Vagina (tissue), 2 donors: Measurements from ENCODE around the gene PAPLN. TPM values are rescaled to one million over a fixed set of nuclear protein-coding genes. Genes with fewer than 3 reads are reported as not detected.
A peak's percentile ranks its signal among the peaks of the same experiment; 100 is the strongest.

Experiments used
- DNase-seq, 2 donors: peaks; one replicate each; pipeline ENCODE4 v3.0.0-alpha.2; 2017; ENCODE audit errors: extremely low spot score in 2 of 2
- H3K27ac ChIP-seq: fragments of 200-600 bp; sonication (generic); one replicate; pipeline ENCODE4 v1.5.1; 2019
- H3K27me3 ChIP-seq: fragments of 200-600 bp; sonication (generic); one replicate; pipeline ENCODE4 v1.5.1; 2019
- H3K36me3 ChIP-seq, 2 donors: fragments of 200-600 bp; sonication (generic); one replicate each; pipeline ENCODE4 v1.5.1; 2017 to 2019
- H3K4me1 ChIP-seq: fragments of 200-600 bp; sonication (generic); one replicate; pipeline ENCODE4 v1.5.1; 2019
- H3K4me3 ChIP-seq, 2 donors: fragments of 200-600 bp; sonication (generic); 1 replicate in 1 of 2; 2 replicates in 1 of 2; pipeline ENCODE4 v1.5.1; 2016 to 2019
- H3K9me3 ChIP-seq: fragments of 200-600 bp; sonication (generic); one replicate; pipeline ENCODE4 v1.5.1; 2019
- CTCF ChIP-seq, 3 experiments: fragments of 450-650 bp in 2 of 3; fragments of 200-600 bp in 1 of 3; sonication (generic) in 1 of 3; IDR thresholded peaks; one replicate each; pipeline ENCODE4 v1.5.1; 2017 to 2019; ENCODE audit warnings: antibody characterized with exemption in 3 of 3, mild to moderate bottlenecking in 2 of 3, moderate library complexity in 2 of 3
- POLR2A ChIP-seq, 2 donors: fragments of 450-650 bp; IDR thresholded peaks; one replicate each; pipeline ENCODE4 v1.6.1; 2017; ENCODE audit warnings: antibody characterized with exemption in 2 of 2, mild to moderate bottlenecking in 2 of 2, moderate library complexity in 2 of 2
- POLR2AphosphoS5 ChIP-seq, 2 donors: sonication (generic); formaldehyde crosslinking; IDR thresholded peaks; one replicate each; pipeline ENCODE4 v1.9.0; 2017; ENCODE audit warnings: antibody characterized with exemption in 2 of 2, mild to moderate bottlenecking in 2 of 2, low read depth in 1 of 2; ENCODE audit not compliant: insufficient read depth in 1 of 2
- intact Hi-C: fragments of 100-400 bp; cut with DNase I; formaldehyde crosslinking; loops from one replicate; pipeline ENCODE4 v1.15.1; 2023
- total RNA-seq: library from RNA; depleted of rRNA; stranded (reverse); fragments of >200 nt; gene quantifications from one replicate; pipeline ENCODE4 v1.2.3, GENCODE V29; 2016

Gene PAPLN
- total RNA-seq, 1 donor from 2014 or later = 16.2 TPM

- no peaks in the 10 kb centered on the region for H3K4me1 ChIP-seq
- no peaks in the 10 kb centered on the region for H3K9me3 ChIP-seq
- intact Hi-C loops = no loop called here
- H3K4me3 ChIP-seq = no peak overlapping the region
- TF ChIP-seq POLR2AphosphoS5 (IDR thresholded peaks at IDR 0.05; ENCODE audit: insufficient read depth in 1 of 2, low read depth in 1 of 2) (no peak), CTCF (IDR thresholded peaks at IDR 0.05) (no peak), POLR2A (IDR thresholded peaks at IDR 0.05) (no peak)
- no peaks in the 10 kb centered on the region for H3K27me3 ChIP-seq
- no peak for DNase-seq
- H3K36me3 ChIP-seq = no peaks in the 10 kb centered on the region
- no peak overlapping the region for H3K27ac ChIP-seq
These were observed 23.3 kb downstream of the PAPLN start for GRCh38 chr14:73260574-73260973.

GRCh38 chr14:73261075-73261474 lies 23.8 kb downstream of the PAPLN start:
- DNase-seq = peak in 1 of 2 donors; percentile 92
- no peaks in the 10 kb centered on the region for H3K27me3 ChIP-seq
- H3K27ac ChIP-seq = no peak overlapping the region
- H3K9me3 ChIP-seq = no peaks in the 10 kb centered on the region
- H3K4me1 ChIP-seq = no peaks in the 10 kb centered on the region
- no peaks in the 10 kb centered on the region for H3K36me3 ChIP-seq
- H3K4me3 ChIP-seq = no peak overlapping the region
- intact Hi-C loops = no loop called here
- TF ChIP-seq POLR2A (IDR thresholded peaks at IDR 0.05) = no peak
- TF ChIP-seq CTCF (IDR thresholded peaks at IDR 0.05) = no peak
- no peak for TF ChIP-seq POLR2AphosphoS5 (IDR thresholded peaks at IDR 0.05; ENCODE audit: insufficient read depth in 1 of 2, low read depth in 1 of 2)

GRCh38 chr14:73261520-73262426 lies 24.5 kb downstream of the PAPLN start:
- H3K4me1 ChIP-seq = no peaks in the 10 kb centered on the region
- no peaks in the 10 kb centered on the region for H3K36me3 ChIP-seq
- no peaks in the 10 kb centered on the region for H3K9me3 ChIP-seq
- no peak overlapping the region for H3K27ac ChIP-seq
- H3K4me3 ChIP-seq = no peak overlapping the region
- peak in 1 of 2 donors; percentile 88 for DNase-seq
- TF ChIP-seq POLR2A (IDR thresholded peaks at IDR 0.05) = no peak
- no peak for TF ChIP-seq CTCF (IDR thresholded peaks at IDR 0.05)
- no peak for TF ChIP-seq POLR2AphosphoS5 (IDR thresholded peaks at IDR 0.05; ENCODE audit: insufficient read depth in 1 of 2, low read depth in 1 of 2)
- no peaks in the 10 kb centered on the region for H3K27me3 ChIP-seq
- intact Hi-C loops = no loop called here

GRCh38 chr14:73262427-73263183 lies 25.3 kb downstream of the PAPLN start:
- H3K27me3 ChIP-seq = no peaks in the 10 kb centered on the region
- H3K4me1 ChIP-seq = no peaks in the 10 kb centered on the region
- H3K27ac ChIP-seq = no peak overlapping the region
- no peak overlapping the region for H3K4me3 ChIP-seq
- no peaks in the 10 kb centered on the region for H3K36me3 ChIP-seq
- no peak for TF ChIP-seq POLR2AphosphoS5 (IDR thresholded peaks at IDR 0.05; ENCODE audit: insufficient read depth in 1 of 2, low read depth in 1 of 2)
- no peak for TF ChIP-seq CTCF (IDR thresholded peaks at IDR 0.05)
- no peaks in the 10 kb centered on the region for H3K9me3 ChIP-seq
- no peak for DNase-seq
- intact Hi-C loops = no loop called here
